Measurements from ENCODE around the gene GID4.
A peak's percentile ranks its signal among the peaks of the same experiment; 100 is the strongest.

The GID4 gene

DNA sequence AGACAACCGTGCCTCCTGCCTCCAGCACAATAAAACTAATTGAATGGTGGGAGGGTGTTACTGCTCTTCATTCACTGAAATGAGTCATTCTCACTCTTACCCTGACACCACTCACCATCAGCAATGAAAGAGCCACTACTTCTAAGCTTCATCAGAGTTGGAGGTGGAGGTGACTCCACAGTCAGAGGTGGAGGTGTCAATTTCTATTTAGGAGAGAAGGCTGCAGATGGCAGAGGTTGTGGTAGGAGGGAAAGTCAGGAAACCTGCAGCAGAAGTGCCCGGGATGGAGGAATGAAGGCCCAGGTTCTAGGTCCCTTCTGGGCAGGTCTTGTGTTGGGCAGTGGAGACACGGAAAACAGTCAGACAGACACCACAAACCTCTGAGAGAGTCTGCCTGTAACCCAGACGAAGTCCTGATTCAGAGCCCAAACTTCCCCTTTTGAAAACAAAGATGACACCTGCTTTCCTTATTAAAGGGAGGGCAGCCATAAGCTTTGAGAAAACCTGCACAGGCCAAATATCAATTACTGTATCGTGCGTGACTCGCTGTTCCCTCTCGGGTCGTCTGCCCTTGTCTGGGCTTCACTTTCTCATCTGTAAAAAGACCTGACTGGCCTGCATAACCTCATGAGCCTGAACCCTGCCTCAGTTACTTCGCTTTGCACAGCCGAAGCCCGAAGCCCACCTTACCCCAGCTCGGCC, 908 bp upstream of the GID4 start:
- ATAC-seq (replicated peaks; ENCODE audit: extremely low read depth, poor library complexity, severe bottlenecking) (no peak), DNase-seq (ENCODE audit: low spot score in 2 of 2) (no peak)
- Mint-ChIP-seq H3K9me3 (no peaks in the 10 kb centered on the region), H3K4me1 (peaks cover 66% of the 10 kb centered on the region), H3K36me3 (ENCODE audit: insufficient read depth) (peaks cover 10% of the 10 kb centered on the region), H3K27ac (ENCODE audit: low read depth) (peak overlapping the region; percentile 89), H3K27me3 (no peaks in the 10 kb centered on the region), H3K4me3 (peak overlapping the region; percentile 88)

DNA sequence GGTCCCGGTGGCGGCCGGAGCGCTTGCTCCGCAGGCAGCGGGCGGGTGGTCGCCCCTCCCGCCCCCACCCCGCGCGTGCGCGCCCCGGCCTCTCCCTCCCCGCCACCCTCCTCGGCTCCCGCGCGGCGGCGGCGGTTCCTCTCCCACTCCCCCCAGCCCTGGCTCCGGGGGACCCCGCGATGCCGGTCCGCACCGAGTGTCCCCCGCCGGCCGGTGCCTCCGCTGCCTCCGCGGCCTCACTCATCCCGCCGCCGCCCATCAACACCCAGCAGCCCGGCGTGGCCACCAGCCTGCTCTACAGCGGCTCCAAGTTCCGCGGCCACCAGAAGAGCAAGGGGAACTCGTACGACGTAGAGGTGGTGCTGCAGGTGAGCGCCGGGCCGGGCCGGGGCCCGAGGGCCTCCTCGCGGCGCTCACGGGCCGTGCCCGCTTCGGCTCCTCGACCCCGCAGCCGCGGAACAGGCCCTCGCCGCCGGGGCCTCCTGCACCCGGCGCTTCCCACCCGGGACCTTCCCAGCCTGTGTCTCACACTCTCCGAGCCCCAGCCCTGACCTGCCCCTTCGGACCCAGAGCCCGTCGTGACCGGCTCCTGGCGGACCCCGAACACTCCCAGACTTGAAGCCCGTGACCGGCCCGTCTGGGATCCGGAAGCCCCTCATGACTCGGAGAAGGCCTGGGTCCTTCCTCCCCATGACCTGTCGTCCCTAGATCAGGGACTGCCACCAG, 490 bp downstream of the GID4 start:
- peaks cover 60% of the 10 kb centered on the region for H3K4me1 Mint-ChIP-seq
- ATAC-seq (replicated peaks; ENCODE audit: extremely low read depth, poor library complexity, severe bottlenecking) (peak; percentile 34), DNase-seq (ENCODE audit: low spot score in 2 of 2) (no peak)
- H3K27me3 Mint-ChIP-seq: no peaks in the 10 kb centered on the region
- peak overlapping the region; percentile 89 for H3K27ac Mint-ChIP-seq (ENCODE audit: low read depth)
- no peaks in the 10 kb centered on the region for H3K9me3 Mint-ChIP-seq
- H3K36me3 Mint-ChIP-seq (ENCODE audit: insufficient read depth): peaks cover 10% of the 10 kb centered on the region
- peak overlapping the region; percentile 88 for H3K4me3 Mint-ChIP-seq

DNA sequence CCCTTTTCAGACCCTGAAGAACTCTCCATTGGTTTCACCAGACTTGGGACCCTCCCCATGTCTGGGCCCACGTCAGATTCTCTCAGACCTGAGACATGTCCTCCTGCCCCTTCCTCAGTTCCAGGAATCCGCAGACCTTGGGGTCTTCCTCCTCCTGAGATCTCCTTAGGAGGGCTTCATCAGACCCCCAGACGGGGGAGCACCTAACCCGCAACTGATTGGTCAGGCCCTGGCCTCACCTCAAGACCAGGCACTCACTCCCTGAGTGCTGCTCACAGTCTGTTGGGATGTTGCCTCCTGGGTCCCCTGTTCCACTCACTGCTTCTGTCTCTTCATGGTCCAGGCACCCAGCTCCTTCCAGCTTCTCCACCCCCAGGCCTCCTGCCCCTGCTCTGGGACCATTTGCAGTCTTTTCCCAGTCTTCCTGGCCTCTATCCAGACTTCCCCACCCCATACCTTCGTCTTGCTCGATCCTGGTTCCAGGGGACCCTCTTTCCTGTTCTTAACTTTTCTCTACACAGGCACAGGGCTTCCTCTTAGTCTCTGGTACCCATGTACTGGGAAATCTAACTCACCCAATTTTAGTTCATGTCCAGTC, 1.2 kb downstream of the GID4 start:
- Mint-ChIP-seq H3K36me3 (ENCODE audit: insufficient read depth) (peaks cover 10% of the 10 kb centered on the region), H3K4me3 (peak overlapping the region; percentile 88), H3K4me1 (peaks cover 60% of the 10 kb centered on the region), H3K9me3 (no peaks in the 10 kb centered on the region), H3K27ac (ENCODE audit: low read depth) (peak overlapping the region; percentile 89), H3K27me3 (no peaks in the 10 kb centered on the region)
- ATAC-seq (replicated peaks; ENCODE audit: extremely low read depth, poor library complexity, severe bottlenecking): no peak
- DNase-seq (ENCODE audit: low spot score in 2 of 2): no peak

DNA sequence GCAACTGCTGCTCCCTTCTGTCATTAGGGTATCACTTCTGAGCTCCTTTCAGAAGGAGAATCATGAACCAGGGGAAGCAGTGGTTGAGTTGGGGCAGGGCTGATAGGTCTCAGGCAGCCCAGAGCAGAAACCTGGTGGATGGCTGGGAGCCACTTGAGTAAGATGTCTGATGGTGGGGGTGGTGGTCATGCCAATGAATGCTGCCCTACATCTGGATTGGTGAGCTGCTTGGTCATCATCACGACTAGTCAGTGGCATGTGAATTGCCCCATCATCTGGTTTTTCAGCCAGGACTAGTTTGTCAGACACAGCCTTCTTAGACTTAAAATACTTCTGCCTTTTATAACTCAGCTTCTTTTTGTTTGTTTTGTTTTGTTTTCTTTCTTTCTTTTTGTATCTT, 2.6 kb downstream of the GID4 start:
- H3K36me3 Mint-ChIP-seq (ENCODE audit: insufficient read depth): peaks cover 18% of the 10 kb centered on the region
- ATAC-seq (replicated peaks; ENCODE audit: extremely low read depth, poor library complexity, severe bottlenecking): no peak

DNA sequence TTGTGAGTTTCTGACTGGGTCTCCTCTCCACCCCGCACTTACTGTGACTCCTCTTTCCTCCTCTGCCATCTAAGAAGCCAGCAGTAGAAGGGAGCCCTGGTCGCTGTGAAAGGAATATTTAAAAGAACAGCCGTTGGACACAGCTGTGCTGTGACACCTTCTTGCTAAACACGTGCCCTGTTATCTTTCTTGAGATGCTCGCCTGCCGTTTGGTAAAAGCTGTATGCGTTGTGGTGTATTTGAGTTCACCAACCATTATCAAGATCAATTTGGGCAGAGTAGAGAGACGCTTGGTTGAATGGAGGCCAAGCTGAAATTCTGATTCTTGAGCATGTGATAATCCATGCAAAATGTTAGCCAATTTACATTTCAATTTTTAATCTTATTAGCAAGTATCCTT, 3.8 kb downstream of the GID4 start:
- Mint-ChIP-seq H3K27me3 (no peaks in the 10 kb centered on the region), H3K4me3 (no peak overlapping the region), H3K9me3 (no peaks in the 10 kb centered on the region), H3K27ac (ENCODE audit: low read depth) (no peak overlapping the region), H3K4me1 (peaks cover 45% of the 10 kb centered on the region), H3K36me3 (ENCODE audit: insufficient read depth) (peaks cover 18% of the 10 kb centered on the region)
- DNase-seq (ENCODE audit: low spot score in 2 of 2): no peak
- no peak for ATAC-seq (replicated peaks; ENCODE audit: extremely low read depth, poor library complexity, severe bottlenecking)

More for the DNA sequence above, 2.6 kb downstream of the GID4 start:
- no peak for DNase-seq (ENCODE audit: low spot score in 2 of 2)
- H3K27me3 Mint-ChIP-seq: no peaks in the 10 kb centered on the region
- H3K4me3 Mint-ChIP-seq: no peak overlapping the region
- peak overlapping the region; percentile 32 for H3K27ac Mint-ChIP-seq (ENCODE audit: low read depth)
- peaks cover 54% of the 10 kb centered on the region for H3K4me1 Mint-ChIP-seq
- H3K9me3 Mint-ChIP-seq: no peaks in the 10 kb centered on the region

DNA sequence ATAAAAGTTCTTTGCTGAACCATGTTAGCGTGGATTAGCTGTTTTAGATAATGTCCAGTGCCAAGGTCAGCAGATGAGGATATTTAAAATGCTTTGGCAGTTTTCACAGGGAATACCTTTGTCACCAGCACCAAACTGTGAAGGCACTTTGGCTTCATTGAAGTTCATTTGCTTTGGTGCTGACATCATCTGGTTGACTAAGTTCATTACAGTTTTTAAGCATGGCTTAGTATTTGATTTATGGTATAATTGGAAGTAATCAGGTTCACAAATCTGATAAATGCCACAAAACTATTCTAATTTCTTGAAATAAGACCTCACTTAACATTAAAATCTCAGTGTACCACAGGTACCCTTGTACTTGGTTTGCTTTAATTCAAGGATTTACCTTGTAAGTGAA, 4.3 kb downstream of the GID4 start:
- ATAC-seq (replicated peaks; ENCODE audit: extremely low read depth, poor library complexity, severe bottlenecking): no peak
- H3K27me3 Mint-ChIP-seq: no peaks in the 10 kb centered on the region
- peaks cover 20% of the 10 kb centered on the region for H3K36me3 Mint-ChIP-seq (ENCODE audit: insufficient read depth)
- no peak for DNase-seq (ENCODE audit: low spot score in 2 of 2)
- no peak overlapping the region for H3K27ac Mint-ChIP-seq (ENCODE audit: low read depth)
- H3K9me3 Mint-ChIP-seq: no peaks in the 10 kb centered on the region
- H3K4me3 Mint-ChIP-seq: no peak overlapping the region
- peaks cover 40% of the 10 kb centered on the region for H3K4me1 Mint-ChIP-seq

DNA sequence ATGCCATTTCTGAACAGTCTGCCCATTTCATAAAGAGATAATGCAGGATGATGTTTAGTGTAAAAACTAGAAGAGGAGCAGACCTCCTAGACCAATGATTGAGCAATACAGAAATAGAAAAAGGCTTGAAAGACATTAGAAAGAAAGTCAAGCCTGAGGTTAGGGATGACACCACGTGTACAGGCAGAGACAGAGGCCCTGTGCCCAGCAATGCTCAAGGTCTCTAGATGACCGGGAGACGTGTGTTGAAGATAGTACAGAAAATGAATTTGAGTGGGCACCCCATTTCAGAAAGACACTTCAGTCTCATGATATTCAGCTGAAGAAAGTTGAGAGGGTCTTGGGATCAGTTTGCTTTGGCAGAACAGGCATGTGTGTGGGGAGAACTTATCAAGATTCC, 5.4 kb downstream of the GID4 start:
- DNase-seq (ENCODE audit: low spot score in 2 of 2): no peak
- no peak for ATAC-seq (replicated peaks; ENCODE audit: extremely low read depth, poor library complexity, severe bottlenecking)

DNA sequence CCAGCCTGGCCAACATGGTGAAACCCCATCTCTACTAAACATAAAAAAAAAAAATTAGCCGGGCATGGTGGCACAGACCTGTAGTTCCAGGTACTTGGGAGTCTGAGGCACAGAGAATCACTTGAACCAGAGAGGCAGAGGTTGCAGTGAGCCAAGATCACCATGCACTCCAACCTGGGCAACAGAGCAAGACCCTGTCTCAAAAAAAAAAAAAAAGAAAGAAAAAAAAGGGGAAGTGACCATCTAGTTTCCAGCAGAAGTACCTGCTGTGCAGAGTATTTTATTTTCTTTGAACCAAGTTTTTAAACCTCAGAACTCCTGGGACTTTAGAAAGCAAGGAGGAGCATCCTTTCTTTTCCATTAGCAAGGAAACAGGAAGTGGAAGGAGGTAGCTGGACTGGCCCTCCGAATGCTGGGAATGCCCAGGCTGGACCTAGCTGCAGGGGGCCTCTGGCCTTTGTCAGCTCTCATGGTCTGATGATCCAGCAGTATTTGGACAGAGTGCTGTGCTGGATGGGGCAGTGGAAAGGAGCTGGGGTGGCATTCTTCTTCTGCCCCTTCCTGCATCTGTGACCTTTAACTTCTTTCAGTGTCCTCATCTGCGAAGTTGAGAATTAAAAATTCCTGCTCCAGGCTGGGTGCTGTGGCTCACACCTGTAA, 6.6 kb downstream of the GID4 start:
- Mint-ChIP-seq H3K36me3 (ENCODE audit: insufficient read depth) (peaks cover 12% of the 10 kb centered on the region), H3K4me3 (no peak overlapping the region), H3K4me1 (peaks cover 21% of the 10 kb centered on the region), H3K9me3 (no peaks in the 10 kb centered on the region), H3K27me3 (no peaks in the 10 kb centered on the region), H3K27ac (ENCODE audit: low read depth) (no peak overlapping the region)
- ATAC-seq (replicated peaks; ENCODE audit: extremely low read depth, poor library complexity, severe bottlenecking): no peak
- no peak for DNase-seq (ENCODE audit: low spot score in 2 of 2)

More for the DNA sequence above, 5.4 kb downstream of the GID4 start:
- Mint-ChIP-seq H3K9me3 (no peaks in the 10 kb centered on the region), H3K27me3 (no peaks in the 10 kb centered on the region), H3K4me3 (no peak overlapping the region), H3K4me1 (peaks cover 30% of the 10 kb centered on the region), H3K36me3 (ENCODE audit: insufficient read depth) (peaks cover 17% of the 10 kb centered on the region), H3K27ac (ENCODE audit: low read depth) (no peak overlapping the region)

DNA sequence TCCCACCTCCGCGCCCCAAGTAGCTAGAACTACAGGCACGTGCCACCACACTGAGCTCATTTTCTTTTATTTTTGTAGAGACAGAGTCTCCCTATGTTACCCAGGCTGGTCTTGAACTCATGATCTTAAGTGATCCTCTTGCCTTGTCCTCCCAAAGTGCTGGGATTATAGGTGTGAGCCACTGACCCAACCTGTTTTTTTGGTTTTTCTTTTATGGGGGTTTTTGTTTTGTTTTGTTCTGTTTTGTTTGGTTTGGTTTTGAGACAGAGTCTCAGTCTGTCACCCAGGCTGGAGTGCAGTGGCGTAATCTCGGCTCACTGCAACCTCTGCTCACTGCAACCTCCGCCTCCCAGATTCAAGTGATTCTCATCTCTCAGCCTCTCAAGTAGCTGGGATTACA, 16.4 kb downstream of the GID4 start:
- Mint-ChIP-seq H3K27ac (ENCODE audit: low read depth) (no peak overlapping the region), H3K9me3 (no peaks in the 10 kb centered on the region), H3K36me3 (ENCODE audit: insufficient read depth) (peaks cover 27% of the 10 kb centered on the region), H3K4me1 (peaks cover 7% of the 10 kb centered on the region), H3K27me3 (no peaks in the 10 kb centered on the region), H3K4me3 (no peak overlapping the region)
- ATAC-seq (replicated peaks; ENCODE audit: extremely low read depth, poor library complexity, severe bottlenecking) (no peak), DNase-seq (ENCODE audit: low spot score in 2 of 2) (no peak)

DNA sequence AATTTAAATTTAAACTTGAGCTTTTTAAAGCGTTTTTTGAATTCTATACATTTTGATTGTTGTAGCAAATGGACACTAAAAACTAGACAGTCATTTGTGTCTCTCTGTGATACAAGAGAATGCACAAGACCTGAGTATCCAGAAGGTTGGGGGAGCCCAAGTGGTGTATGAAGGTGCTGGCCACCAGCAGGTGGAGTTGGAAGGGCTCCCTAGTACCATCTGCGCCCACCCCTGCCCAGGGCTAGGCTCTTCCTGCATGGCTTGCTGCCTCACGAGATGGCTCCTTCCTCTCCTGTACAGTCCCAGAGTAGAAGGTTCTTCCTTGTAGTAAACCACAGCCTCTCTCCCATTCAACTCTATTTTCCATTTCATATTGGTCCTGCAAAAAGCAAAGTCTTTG, 17.0 kb downstream of the GID4 start:
- peaks cover 29% of the 10 kb centered on the region for H3K36me3 Mint-ChIP-seq (ENCODE audit: insufficient read depth)
- H3K27me3 Mint-ChIP-seq: no peaks in the 10 kb centered on the region
- DNase-seq (ENCODE audit: low spot score in 2 of 2) (no peak), ATAC-seq (replicated peaks; ENCODE audit: extremely low read depth, poor library complexity, severe bottlenecking) (no peak)
- peaks cover 7% of the 10 kb centered on the region for H3K4me1 Mint-ChIP-seq
- H3K9me3 Mint-ChIP-seq: no peaks in the 10 kb centered on the region
- no peak overlapping the region for H3K4me3 Mint-ChIP-seq
- no peak overlapping the region for H3K27ac Mint-ChIP-seq (ENCODE audit: low read depth)

DNA sequence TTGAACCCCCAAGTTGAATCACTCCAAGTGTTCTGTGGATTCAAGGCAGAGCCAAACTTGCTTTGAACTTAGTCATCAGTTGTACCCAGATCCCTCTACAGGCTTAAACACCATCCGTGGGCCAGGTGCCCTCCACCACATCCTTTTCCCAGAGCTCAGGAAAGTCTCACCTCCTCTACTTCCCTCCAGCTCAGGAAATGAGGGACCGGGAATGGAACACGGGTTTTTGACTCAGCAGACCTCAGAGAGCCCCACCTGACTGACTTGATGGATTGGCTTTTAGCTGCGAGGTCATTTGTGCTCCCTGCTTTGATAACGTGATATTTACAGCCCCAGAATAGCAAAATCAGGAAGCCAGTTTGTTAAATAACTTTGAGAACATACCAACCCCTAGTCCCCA, 20.1 kb downstream of the GID4 start:
- no peak for DNase-seq (ENCODE audit: low spot score in 2 of 2)
- peaks cover 7% of the 10 kb centered on the region for H3K4me1 Mint-ChIP-seq
- no peak overlapping the region for H3K4me3 Mint-ChIP-seq
- no peaks in the 10 kb centered on the region for H3K9me3 Mint-ChIP-seq
- ATAC-seq (replicated peaks; ENCODE audit: extremely low read depth, poor library complexity, severe bottlenecking): no peak
- no peak overlapping the region for H3K27ac Mint-ChIP-seq (ENCODE audit: low read depth)
- peaks cover 27% of the 10 kb centered on the region for H3K36me3 Mint-ChIP-seq (ENCODE audit: insufficient read depth)
- H3K27me3 Mint-ChIP-seq: no peaks in the 10 kb centered on the region

DNA sequence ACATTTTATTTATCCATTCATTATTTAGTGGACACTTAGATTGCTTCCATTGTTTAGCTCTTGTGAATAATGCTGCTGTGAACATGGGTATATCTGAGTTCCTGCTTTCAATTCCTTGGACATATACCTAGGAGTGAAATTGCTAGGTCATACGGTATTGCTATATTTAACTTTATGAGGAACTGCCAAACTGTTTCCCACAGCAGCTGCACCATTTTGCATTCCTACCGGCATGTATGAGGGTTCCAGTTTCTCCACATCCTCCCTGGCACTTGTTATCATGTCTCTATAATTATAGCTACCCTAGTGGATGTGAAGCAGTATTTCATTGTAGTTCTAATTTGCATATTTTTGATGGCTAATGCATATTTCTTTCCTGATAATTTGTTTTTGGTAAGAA, 24.8 kb downstream of the GID4 start:
- Mint-ChIP-seq H3K9me3 (no peaks in the 10 kb centered on the region), H3K4me3 (no peak overlapping the region), H3K27me3 (no peaks in the 10 kb centered on the region), H3K27ac (ENCODE audit: low read depth) (no peak overlapping the region), H3K4me1 (no peaks in the 10 kb centered on the region), H3K36me3 (ENCODE audit: insufficient read depth) (peaks cover 24% of the 10 kb centered on the region)
- ATAC-seq (replicated peaks; ENCODE audit: extremely low read depth, poor library complexity, severe bottlenecking) (no peak), DNase-seq (ENCODE audit: low spot score in 2 of 2) (no peak)
